CD4-positive, alpha-beta T cell treated with Interleukin-4 for 4 hours (primary cell): Measurements from ENCODE around the gene PNLIPRP1.

Experiments
- DNase-seq: peaks from one replicate; pipeline ENCODE4 v3.0.0-alpha.2; 2020

The PNLIPRP1 gene

GRCh38 chr10:116590590-116591444 lies at the start of gene PNLIPRP1:
Gene PNLIPRP1 (plus strand): TSS chr10:116590959. CDS start chr10:116591130, 171 bp downstream.
- DNase-seq = no peak

GRCh38 chr10:116542007-116542677 lies 48.6 kb upstream of the PNLIPRP1 start:
- DNase-seq = no peak

GRCh38 chr10:116545122-116545521 lies 45.6 kb upstream of the PNLIPRP1 start:
- no peak for DNase-seq

GRCh38 chr10:116545756-116546155 lies 45.0 kb upstream of the PNLIPRP1 start, which contains the start of gene PNLIP:
Gene PNLIP (plus strand): TSS chr10:116545931. CDS start chr10:116546093, 162 bp downstream.
- no peak for DNase-seq

- DNase-seq = no peak
These were observed 42.5 kb upstream of the PNLIPRP1 start for GRCh38 chr10:116548301-116548700.

GRCh38 chr10:116553378-116553980 lies 37.3 kb upstream of the PNLIPRP1 start:
- DNase-seq = no peak

GRCh38 chr10:116554628-116555027 lies 36.1 kb upstream of the PNLIPRP1 start:
- DNase-seq = no peak

- DNase-seq = no peak
These were observed 34.9 kb upstream of the PNLIPRP1 start for GRCh38 chr10:116555880-116556279.

- DNase-seq = no peak
These were observed 33.4 kb upstream of the PNLIPRP1 start for GRCh38 chr10:116557305-116557880.

GRCh38 chr10:116565534-116565933 lies 25.2 kb upstream of the PNLIPRP1 start:
- DNase-seq = no peak

- DNase-seq = no peak
These were observed 23.8 kb upstream of the PNLIPRP1 start for GRCh38 chr10:116566932-116567331.

- DNase-seq = no peak
These were observed 23.4 kb upstream of the PNLIPRP1 start for GRCh38 chr10:116567335-116567734.

GRCh38 chr10:116574797-116575196 lies 16.0 kb upstream of the PNLIPRP1 start:
- DNase-seq = no peak

- no peak for DNase-seq
These were observed 2.7 kb upstream of the PNLIPRP1 start for GRCh38 chr10:116587878-116588591.

GRCh38 chr10:116588995-116589394 lies 1.8 kb upstream of the PNLIPRP1 start:
- DNase-seq = no peak

GRCh38 chr10:116589926-116590325 lies 833 bp upstream of the PNLIPRP1 start:
- no peak for DNase-seq

- no peak for DNase-seq
These were observed 2.5 kb downstream of the PNLIPRP1 start for GRCh38 chr10:116593139-116593740.

GRCh38 chr10:116594525-116595035 lies 3.8 kb downstream of the PNLIPRP1 start:
- no peak for DNase-seq

GRCh38 chr10:116596062-116596461 lies 5.3 kb downstream of the PNLIPRP1 start:
- DNase-seq = no peak

- no peak for DNase-seq
These were observed 6.8 kb downstream of the PNLIPRP1 start for GRCh38 chr10:116597543-116597942.

GRCh38 chr10:116598329-116598728 lies 7.6 kb downstream of the PNLIPRP1 start:
- DNase-seq = no peak

GRCh38 chr10:116599991-116600390 lies 9.2 kb downstream of the PNLIPRP1 start:
- DNase-seq = no peak
